NCI-H146 treated with DMSO at 0.1 percent for 48 hours (cell line): Measurements from ENCODE around the gene KRTAP5-2.

ENCODE experiments used
- DNase-seq: peaks from one replicate; lab custom pipeline; 2025; ENCODE audit not compliant: unreplicated experiment; lab: John Stamatoyannopoulos, UW

The KRTAP5-2 gene

DNA sequence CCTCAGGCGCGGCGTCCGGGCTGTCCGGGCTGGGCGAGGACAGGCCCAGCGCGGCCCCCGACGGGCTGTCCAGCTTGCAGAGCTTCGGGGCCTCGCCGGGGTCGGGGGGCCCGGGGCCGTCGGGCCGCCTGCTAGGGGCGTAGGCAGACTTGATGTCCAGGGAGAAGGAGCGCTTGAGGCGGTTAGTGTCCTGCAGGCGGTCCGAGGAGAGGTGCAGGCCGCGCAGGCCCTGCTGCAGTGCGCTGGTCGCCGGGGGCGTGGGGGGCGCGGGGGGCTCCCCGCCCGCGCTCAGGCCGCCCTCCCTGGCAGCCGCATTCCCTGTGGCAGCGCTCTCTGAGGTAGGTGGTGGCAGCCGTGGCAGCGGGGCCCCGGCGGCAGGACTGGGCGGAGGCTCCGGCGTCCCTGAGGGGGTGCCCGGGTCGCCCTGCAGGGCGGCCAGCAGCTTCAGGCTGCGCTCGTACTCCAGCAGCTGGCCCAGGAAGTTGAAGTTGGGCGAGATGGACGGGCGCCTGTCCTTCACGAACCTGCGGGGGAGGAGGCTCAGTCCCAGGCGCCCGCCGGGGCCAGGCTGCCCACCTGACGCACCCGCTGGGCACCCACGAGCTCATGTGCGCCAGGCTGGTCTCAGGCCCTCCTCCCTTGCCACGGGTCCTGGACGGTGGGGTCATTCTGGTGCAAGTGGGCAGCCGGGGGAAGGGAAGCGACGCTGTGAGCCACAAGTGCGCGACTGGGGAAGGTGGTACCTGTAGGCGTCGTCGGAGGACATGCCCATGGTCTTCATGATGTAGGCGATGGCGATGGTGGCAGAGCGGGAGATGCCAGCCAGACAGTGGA is 40.8 kb downstream of the KRTAP5-2 start:
- no peak for DNase-seq

DNA sequence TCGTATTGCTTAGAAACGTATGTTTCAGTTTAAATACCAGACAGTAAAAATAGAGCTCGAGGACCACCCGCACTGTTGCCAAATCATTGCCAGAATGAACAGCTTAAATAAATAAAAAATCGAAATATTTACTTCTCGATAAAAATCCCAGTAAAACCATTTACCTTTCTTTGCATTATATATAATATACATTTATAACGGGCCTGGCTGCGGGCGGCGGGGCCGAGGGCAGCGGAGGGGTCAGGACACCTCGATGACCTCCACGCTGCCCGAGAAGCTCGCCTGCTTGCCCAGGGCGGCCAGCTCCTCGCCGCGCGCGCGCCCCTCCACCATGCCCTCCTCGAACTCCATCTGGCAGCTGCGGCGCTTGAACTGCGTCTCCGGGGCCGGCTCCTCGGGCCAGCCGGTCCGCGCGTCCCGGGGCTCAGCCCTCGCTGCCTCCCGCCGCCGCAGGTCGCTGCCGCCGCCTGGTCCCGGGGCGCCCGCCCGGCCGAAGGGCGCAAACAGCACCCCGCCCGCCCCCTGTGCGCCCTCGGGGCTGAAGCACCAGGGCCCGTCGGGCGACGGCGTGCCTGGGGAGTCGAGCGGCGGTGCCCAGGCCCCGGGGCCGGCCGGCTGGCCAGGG is 41.7 kb downstream of the KRTAP5-2 start:
- DNase-seq = no peak

DNA sequence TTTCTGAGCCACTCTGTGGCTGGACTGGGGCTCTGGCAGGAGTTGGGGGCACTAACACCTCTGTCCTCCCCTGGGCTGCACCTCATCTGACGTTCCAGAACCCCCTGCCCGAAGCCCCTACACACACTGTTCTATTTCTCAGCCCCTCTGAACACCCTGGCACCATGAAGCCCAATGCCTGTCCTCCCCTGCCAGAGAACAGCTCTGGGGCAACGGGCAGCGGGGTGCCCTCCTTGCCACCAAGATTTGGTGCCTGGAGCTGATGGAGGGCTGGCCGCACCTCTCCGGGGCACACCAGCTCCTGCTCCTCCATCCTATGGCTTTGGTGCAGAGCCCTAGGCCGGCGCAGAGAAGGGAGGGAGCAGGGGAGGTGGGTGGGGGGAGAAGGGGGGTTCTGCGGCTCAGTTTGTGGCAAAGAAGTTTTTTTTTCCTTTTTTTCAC is 42.4 kb downstream of the KRTAP5-2 start:
- no peak for DNase-seq

DNA sequence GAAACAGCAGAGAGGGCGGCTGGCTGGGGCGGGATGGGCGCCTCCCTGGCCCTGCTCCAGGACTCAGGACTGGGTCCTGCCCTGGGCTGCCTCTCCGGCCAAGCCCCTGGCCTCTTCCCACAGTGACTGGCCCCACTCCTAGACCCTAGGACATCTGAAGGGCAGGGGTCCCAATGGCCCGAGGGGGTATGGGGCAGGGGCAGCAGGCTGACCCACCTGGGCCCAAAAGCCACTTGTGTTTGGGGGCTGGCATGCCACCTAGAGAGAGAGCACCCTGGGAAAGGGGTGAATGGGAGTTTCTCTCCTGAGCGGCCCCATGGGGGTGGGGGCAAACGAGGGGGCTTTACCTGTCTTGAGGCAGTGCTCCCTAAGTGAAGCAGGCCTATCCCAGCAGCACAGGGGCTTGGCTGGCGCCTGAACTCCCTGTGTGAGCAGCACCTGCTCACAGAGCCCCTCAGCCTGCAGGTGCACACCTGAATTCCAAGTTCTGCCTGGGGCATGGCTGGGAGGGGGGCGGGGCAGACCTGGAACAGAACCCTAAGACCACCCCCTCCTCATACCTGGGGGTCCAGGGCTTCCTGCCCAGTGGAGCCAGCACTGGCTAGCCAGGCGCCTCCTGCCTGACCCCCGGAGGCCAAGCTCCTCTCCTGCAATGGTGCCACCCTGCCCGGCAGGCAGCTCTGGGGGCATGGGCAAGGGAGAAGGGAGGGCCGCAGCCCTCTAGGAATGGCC is 42.9 kb downstream of the KRTAP5-2 start:
- DNase-seq = no peak

DNA sequence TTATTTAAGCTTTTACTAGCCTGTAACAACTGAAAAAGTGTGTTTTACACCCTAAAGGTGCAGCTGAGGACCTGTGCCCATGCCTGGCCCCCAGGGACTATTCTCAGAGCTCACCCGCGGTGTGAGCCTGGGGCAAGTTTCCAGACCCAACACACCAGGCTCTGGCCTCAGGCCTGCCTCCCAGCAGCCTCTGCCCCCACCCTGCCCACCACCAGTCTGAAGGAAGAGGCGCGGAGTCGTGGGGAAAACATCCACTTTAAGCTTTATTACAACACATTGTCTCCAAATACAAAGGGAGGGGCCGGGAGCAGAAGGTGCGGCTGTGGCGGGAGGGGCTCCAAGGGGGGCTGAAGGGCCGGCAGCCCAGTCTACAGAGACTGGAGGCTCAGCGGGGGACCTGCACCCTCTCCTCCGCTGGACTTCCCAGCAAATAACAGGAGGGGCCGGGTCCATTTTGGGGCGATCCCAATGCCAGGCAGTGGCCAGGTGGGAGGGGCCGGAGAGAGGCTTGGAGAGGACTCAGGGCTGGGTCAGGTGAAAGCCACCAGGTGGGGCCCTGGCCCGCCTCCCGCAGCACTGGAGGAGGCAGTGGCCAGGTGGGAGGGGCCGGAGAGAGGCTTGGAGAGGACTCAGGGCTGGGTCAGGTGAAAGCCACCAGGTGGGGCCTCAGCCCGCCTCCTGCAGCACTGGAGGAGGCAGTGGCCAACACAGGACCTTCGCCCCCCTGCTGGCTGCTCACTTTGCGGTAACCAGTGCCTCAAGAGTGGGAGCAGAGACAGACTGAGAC is 44.1 kb downstream of the KRTAP5-2 start:
- DNase-seq = peak; percentile 11

DNA sequence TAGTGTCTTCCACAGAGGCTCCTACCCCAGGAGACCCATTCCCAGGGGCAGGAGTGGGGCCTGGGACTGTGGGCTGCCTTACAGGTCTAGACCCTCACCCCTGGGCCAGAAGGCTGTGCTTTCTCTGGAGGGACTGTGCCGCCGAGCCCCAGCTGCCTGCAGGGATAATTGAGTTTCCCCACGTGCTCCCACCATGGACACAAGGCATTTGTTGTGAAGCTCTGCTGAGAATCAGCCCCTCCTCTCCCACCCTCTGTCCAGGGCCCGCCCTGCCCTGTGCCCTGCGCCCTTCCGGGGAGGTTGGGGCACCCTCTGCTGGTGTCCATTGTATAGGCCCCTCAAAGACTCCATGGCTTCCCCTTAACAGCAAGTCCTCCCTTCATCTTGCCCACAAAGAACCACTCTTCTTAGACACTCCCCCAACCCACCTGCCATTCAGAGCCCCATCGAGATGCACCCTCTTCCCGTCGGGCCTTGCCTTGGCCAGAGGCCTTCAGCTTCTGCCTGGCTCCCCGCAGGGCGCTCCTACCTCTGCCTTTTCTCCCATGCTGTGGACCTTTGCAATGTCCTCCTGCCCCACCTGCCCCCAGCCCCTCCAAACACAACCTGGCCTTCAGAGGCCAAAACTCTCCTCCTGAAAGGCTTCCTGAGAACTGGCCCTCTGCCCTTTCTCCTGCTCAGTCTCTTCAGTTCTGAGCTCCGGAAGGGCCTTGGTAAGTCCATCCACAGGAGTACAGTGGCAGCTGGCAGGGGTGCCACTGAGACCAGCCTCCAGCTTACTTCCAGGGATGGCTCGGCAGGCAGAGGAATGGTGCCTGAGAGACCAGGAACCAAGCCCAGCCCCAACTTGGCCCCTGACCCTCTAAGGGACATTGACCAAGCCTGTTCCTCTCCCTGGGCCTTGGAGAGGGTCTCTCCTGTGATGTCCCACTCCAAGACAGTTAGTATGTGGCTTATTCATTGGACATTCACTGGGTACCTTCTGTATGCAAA is 48.5 kb downstream of the KRTAP5-2 start:
- DNase-seq = no peak

DNA sequence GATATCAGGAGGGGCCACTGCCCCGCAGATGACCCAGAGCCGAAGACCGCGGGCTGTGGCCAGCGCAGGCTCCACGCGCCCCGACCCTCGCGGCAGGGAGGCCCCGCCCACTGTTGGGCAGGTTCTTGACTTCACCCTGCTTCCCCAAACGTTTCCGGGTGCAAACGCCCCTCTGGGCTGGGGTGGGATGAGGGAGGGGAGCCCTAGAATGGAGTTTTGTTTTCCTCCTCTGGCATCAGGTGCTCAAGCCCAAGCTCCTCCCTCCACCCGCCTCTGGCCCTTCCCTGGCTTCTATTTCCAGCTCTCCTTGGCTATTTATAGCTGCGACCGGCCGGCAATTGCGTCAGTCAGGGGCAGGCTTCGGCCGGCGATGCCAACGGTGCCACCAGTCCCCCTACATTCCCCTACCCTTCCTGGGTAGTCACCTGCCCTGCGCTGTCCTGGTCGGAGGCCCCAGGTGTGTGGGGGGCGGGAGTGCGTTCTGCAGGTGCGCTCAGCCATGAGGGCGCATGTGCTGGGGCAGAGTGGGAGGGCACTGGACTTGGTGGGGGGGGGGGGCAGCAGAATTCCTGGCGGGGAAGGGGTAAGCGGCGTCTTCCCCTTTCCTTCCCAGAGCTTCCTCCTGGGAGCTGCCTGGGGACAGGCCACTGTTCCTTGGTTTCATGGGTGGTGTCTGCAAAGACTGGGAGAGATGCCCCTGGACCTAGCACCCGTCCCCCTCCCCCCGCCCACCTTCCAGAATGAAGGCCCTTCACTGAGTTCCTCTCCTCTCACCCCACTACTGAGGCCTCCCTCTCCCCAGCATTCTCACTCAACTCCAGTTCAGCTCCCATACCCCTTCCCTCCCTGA is 49.6 kb downstream of the KRTAP5-2 start:
- DNase-seq = peak; percentile 53

DNA sequence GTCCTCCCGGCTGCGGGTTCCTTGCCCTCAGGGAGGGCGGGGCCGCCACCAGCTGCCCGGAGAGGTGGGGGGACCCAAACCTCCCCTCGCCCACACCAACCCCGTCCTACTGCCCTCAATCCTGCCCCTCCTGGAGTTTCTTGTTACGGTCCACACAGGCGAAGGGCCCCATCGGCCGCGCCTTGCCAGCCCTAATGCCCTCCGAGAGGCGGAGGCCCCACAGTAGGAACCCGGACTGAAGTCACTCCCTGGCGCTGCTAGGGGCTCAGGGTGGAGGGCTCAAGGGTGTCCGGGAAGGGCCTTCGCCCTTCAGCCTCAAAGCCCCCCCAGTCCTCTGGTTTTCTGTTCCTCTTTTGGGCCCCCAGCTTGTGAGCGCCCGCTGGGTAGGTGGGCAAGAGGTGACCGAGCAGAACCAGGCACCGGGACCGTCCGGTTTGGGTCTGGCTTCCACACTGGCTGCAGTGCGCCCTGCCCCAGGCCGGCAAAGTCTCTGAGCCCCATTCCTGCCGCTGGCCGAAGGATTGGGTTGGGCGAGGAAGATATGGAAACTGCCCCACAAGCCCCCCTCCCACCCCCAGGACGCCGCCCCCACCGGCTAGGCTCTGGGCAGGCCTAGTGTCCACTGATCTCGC is 50.5 kb downstream of the KRTAP5-2 start:
- DNase-seq = no peak
